ENCODE measurements around the gene TUBG1. TPM values are rescaled to one million over a fixed set of nuclear protein-coding genes. Genes with fewer than 3 reads are reported as not detected.

Gene TUBG1
- total and polyA plus RNA-seq, 2 of the 8 experiments (the other 6 are each of a cell fraction or from before 2014, with no cell fraction given) = 109 to 208 TPM

DNA sequence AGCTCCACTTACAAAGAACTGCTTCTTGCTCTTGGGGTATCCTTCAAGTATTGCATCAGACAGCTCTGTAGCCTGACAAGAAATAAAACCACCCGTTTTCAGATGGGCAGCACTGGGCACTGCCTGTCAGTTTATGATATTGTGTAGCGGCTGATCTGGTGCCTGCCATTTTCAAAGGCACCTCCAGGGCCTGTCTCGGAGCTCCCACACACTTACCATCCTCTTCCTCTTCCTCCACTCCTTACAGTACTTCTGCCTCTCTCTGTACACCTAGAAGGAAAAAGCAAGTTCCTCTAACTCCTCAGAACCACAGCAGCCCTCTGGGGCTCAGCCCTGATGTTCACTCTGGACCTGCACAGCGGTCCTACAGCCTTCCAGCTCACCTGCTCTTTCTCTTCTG lies 36.4 kb upstream of the TUBG1 start:
- H4K5ac ChIP-seq (ENCODE audit: insufficient read length, low read depth, low read length) = no peak overlapping the region
- H2BK15ac ChIP-seq (ENCODE audit: low read length) = no peak overlapping the region
- peaks cover 9% of the 10 kb centered on the region for H3K23me2 ChIP-seq (ENCODE audit: low read depth, low read length)
- no peak overlapping the region for H2BK120ac ChIP-seq (replicated peaks; ENCODE audit: low read depth, low read length)
- H2AFZ ChIP-seq (ENCODE audit: low read length) = no peak overlapping the region
- no peak overlapping the region for H3K14ac ChIP-seq (ENCODE audit: insufficient read length)
- peaks cover 0 to 19% of the 10 kb centered on the region in 2 experiments; a peak in 2 of 4 replicates for H3K79me2 ChIP-seq (ENCODE audit: control insufficient read depth in 1 of 2, insufficient read depth in 2 of 2, low read length in 2 of 2)
- H4K91ac ChIP-seq (replicated peaks; ENCODE audit: insufficient read length, low read length) = no peak overlapping the region
- peaks cover 44 to 59% (median 55%) of the 10 kb centered on the region in 4 experiments for H3K36me3 ChIP-seq (ENCODE audit: control insufficient read depth in 2 of 4, insufficient read depth in 4 of 4, low read length in 3 of 4)
- WGBS, 2 experiments (ENCODE audit: extremely low coverage in 1 of 2, insufficient coverage in 1 of 2, insufficient read length in 1 of 2, insufficient replicate concordance in 2 of 2, low coverage in 1 of 2, low lambda C conversion rate in 2 of 2, missing lambda C conversion rate in 1 of 2) = 88% methylated on average over 4 of the region's 4 CpGs; no CpG with 5 or more reads in 1 of the 2 experiments
- CTCF ChIA-PET (ENCODE audit: partially characterized antibody) = interaction anchor here (1.3 to 1.4 kb wide), 3 partner anchors 14 to 107 kb away, joined by 3 to 5 read pairs (median 4); no protein-coding TSS in a partner anchor
- no peak for FAIRE-seq
- no peak overlapping the region for H3K18ac ChIP-seq (ENCODE audit: extremely low read depth, low read length)
- H3K4me1 ChIP-seq (replicated peaks in 1 of 4; ENCODE audit: control insufficient read depth in 3 of 4, insufficient read depth in 4 of 4, low read length in 3 of 4) = no peaks in the 10 kb centered on the region
- H3K23ac ChIP-seq (ENCODE audit: insufficient read length) = no peak overlapping the region
- H3K9ac ChIP-seq (replicated peaks in 1 of 4; ENCODE audit: extremely low read depth in 1 of 4, low read depth in 3 of 4, low read length in 3 of 4) = no peak overlapping the region
- H4K8ac ChIP-seq (ENCODE audit: extremely low read depth, insufficient read depth, low read length) = no peak overlapping the region
- H4K20me1 ChIP-seq (replicated peaks in 1 of 2; ENCODE audit: control insufficient read depth in 1 of 2, insufficient read depth in 2 of 2, low read length in 2 of 2) = peaks cover 0 to 1% of the 10 kb centered on the region in 2 experiments
- POLR2A ChIA-PET (ENCODE audit: partially characterized antibody) = interaction anchor here (0.8 to 7.0 kb wide), 4 partner anchors 7 to 19 kb away, joined by 3 to 74 read pairs (median 3); partner anchors contain the start of genes COASY and MLX
- no peak overlapping the region for H3K4ac ChIP-seq (replicated peaks; ENCODE audit: insufficient read length, low read depth, low read length)
- H3K27ac ChIP-seq (ENCODE audit: low read depth, low read length) = no peak overlapping the region
- no peak overlapping the region for H3K4me3 ChIP-seq (ENCODE audit: extremely low read depth in 1 of 4, insufficient read depth in 2 of 4, low read depth in 3 of 4, low read length in 4 of 4)
- no peaks in the 10 kb centered on the region for H3K79me1 ChIP-seq (ENCODE audit: low read depth, low read length)
- no peak for DNase-seq (ENCODE audit: low read depth in 1 of 2, low spot score in 2 of 2)
- H3K56ac ChIP-seq (replicated peaks; ENCODE audit: insufficient read length, low read depth, low read length) = no peak overlapping the region
- no peak overlapping the region for H3K4me2 ChIP-seq (ENCODE audit: insufficient read depth in 1 of 2, low read depth in 2 of 2, low read length in 2 of 2)
- no peak overlapping the region for H2BK12ac ChIP-seq (ENCODE audit: low read depth, low read length)
- H2BK5ac ChIP-seq (ENCODE audit: low read depth, low read length) = no peak overlapping the region
- H2BK20ac ChIP-seq (ENCODE audit: low read length) = no peak overlapping the region
- H2AK5ac ChIP-seq (ENCODE audit: low read depth, low read length) = no peak overlapping the region
- no peaks in the 10 kb centered on the region for H3K9me3 ChIP-seq (ENCODE audit: insufficient read depth in 2 of 2, low read depth in 1 of 2, low read length in 1 of 2)
- H3K27me3 ChIP-seq (replicated peaks in 1 of 4; ENCODE audit: control insufficient read depth in 3 of 4, extremely low read depth in 1 of 4, insufficient read depth in 3 of 4, low read length in 3 of 4) = no peaks in the 10 kb centered on the region
- no peak for TF ChIP-seq GTF2F1 (IDR thresholded peaks at IDR 0.05; ENCODE audit: borderline replicate concordance, low read depth, low read length)
- no peak for TF ChIP-seq SIN3A (conservative IDR thresholded peaks at IDR 0.05 in 1 of 2, IDR thresholded peaks at IDR 0.05 in 1 of 2; ENCODE audit: low read depth in 1 of 2, low read length in 2 of 2)
- TF ChIP-seq RNF2 (IDR thresholded peaks at IDR 0.05; ENCODE audit: borderline replicate concordance, low read depth, low read length, missing control alignments, poor library complexity, severe bottlenecking) = no peak
- no peak for TF ChIP-seq HDAC2 (IDR thresholded peaks at IDR 0.05; ENCODE audit: borderline replicate concordance in 1 of 2, low read depth in 2 of 2, low read length in 2 of 2)
- TF ChIP-seq EZH2 (IDR thresholded peaks at IDR 0.05; ENCODE audit: low read depth, low read length, severe bottlenecking) = no peak
- no peak for TF ChIP-seq SUZ12 (IDR thresholded peaks at IDR 0.05; ENCODE audit: low read length)
- TF ChIP-seq NANOG (IDR thresholded peaks at IDR 0.05; ENCODE audit: insufficient read depth, low read depth, low read length, poor library complexity, severe bottlenecking) = no peak
- no peak for TF ChIP-seq CEBPB (IDR thresholded peaks at IDR 0.05; ENCODE audit: low read depth, low read length)
- TF ChIP-seq TAF7 (optimal IDR thresholded peaks at IDR 0.05; ENCODE audit: borderline replicate concordance, low read depth, low read length) = no peak
- TF ChIP-seq CREB1 (IDR thresholded peaks at IDR 0.05) = no peak
- TF ChIP-seq BACH1 (IDR thresholded peaks at IDR 0.05; ENCODE audit: low read length) = no peak
- TF ChIP-seq POLR2AphosphoS5 (IDR thresholded peaks at IDR 0.05; ENCODE audit: low read depth, low read length) = no peak
- TF ChIP-seq CTBP2 (IDR thresholded peaks at IDR 0.05; ENCODE audit: borderline replicate concordance, insufficient read depth, insufficient read length, low read length) = no peak

Data from H1 (cell line).